Endothelial cell of hepatic sinusoid (primary cell): ENCODE data around the gene CHST3.
"Not testable (repeated sequence)": the region's sequence is repeated elsewhere in the genome, so short reads cannot be mapped to it uniquely, and the experiment has no call there.

Source experiments
- in situ Hi-C: cut with HindIII; loops from 2 replicates; pipeline ENCODE4 v1.10.0; 2017; ENCODE audit warnings: low sequenced_read_pairs

Gene CHST3

DNA sequence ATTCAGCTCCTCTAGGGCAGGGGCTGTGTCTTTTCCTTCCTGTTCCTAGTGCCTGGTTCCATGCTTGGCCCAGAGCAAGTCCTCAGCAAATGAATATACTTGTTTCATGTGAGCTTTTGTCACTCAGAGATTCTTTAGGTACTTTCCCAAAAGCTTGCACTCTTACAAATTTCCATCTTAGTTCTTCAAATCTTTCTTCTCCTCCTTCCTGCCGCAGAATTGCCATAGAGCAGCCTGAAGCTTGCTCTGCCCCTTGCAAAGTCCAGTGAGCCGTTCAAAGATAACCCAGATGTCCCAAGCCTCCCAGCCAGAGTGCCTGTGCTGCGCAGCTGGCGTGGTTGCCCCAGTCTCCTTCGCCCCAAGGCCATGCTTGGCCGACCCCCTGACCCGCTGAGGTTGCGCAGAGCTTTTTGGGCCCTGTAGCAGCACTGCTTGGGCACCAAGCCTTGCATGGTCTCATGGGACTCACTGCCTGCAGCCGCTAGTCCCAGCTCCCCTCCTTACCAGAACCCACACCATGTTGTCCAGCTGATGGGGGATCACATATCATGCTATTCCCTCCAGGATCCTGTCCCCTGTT, 20.7 kb downstream of the CHST3 start:
- in situ Hi-C loops = no loop called here

DNA sequence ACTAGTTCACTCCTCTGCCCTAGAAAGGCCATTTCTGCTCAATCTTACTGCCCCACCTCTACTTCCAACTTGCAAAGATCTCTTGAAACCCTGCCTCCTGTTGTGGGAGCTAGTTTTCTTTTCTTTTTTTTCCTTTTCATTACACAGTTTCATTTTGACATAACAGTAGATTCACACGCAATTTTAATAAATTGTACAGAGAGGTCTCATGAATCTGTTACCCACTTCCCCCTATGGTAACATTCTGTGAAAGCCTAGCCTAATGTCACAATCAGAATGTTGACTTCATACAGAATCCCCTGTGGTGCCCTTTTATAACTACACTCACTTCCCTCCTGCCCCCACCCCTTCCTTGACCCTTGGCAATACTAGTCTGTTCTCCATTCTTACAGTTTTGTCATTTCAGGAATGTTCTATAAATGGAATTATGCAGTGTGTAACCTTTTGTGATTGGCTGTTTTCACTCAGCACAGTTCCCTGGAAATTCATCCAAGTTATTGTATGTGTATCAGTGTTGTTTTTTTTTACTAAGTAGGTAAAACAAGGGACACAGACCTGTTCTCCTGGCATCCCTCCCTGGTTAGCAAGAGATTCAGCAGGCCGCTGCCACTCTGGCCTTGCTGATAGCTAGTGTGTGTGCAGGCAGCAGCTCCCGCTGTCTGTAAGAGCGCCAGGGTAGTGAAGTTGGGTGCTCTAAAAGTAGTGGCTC, 21.5 kb downstream of the CHST3 start:
- in situ Hi-C loops = no loop called here

DNA sequence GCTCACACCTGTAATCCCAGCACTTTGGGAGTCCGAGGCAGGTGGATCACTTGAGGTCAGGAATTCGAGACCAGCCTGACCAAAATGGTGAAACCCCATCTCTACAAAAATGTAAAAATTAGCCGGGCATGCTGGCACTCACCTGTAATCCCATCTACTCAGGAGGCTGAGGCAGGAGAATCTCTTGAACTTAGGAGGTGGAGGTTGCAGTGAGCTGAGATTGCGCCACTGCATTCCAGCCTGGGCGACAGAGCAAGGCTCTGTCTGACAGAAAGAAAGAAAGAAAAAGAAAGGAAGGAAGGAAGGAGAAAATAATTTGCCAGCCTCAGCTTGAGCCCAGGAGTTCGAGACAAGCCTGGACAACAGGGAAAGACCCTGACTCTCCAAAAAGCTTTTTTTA, 24.7 kb downstream of the CHST3 start:
- in situ Hi-C loops = not testable (repeated sequence)

DNA sequence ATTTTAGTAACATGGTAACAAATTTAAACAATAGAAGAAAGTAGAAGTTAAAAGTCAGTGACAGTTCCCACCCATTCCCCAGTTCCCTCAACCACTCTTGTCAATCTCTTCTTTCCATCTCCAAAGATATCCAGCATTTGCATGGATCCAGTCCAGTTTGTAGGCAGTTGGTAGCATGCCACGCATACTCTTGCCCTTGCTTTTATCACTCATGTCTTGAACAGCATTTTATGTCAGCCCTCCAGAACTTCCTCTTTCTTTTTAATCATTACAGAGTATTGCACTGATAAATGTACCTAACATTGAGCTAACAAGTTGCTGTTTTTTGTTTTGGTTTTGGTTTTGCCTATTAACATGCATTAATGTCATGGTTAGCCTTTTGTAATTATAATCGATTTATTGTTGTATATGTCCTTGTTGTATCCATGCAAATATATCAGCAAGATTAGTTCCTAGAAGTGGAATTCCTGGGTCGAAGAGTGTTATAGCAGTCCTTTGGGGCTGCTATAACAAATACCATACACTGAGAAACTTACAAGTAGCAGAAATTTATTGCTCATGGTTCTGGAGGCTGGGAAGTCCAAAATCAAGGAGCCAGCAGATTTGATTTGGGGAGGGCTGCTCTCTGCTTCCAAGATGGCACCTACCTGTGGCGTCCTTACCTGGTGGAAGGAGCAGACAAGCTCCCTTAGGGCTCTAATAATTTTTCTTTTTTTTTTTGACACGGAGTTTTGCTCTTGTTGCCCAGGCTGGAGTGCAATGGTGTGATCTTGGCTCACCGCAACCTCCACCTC, 25.7 kb downstream of the CHST3 start:
- in situ Hi-C loops = loop anchor here (5.0 kb wide), 2 partner anchors 38 to 77 kb away; no protein-coding TSS in a partner anchor

DNA sequence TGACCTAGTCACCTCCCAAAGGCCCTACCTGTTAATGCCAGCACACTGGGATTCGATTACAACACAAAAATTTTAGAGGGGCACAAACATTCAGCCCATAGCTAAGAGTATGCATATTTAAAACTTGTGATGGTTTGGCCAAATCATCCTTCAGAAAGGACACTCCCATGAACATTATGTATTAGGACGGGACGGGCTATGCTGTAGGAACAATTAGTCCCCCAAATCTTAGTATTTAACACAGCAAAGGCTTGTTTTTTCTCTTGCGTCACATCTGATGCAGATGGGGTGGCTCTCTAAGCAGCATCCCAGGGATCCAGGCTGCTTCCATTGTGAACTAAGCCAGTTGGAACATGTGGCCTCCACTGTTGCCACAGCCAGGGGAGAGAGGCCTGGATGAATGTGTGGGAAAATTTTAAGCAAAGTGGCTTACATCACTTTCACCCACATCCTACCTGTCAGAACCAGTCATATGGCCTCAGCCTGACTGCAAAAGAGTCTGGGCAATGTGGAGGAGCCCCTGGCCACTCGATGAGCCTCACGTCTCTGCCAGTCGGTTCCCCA, 26.6 kb downstream of the CHST3 start:
- in situ Hi-C loops = loop anchor here (5.0 kb wide), 2 partner anchors 38 to 77 kb away; no protein-coding TSS in a partner anchor

DNA sequence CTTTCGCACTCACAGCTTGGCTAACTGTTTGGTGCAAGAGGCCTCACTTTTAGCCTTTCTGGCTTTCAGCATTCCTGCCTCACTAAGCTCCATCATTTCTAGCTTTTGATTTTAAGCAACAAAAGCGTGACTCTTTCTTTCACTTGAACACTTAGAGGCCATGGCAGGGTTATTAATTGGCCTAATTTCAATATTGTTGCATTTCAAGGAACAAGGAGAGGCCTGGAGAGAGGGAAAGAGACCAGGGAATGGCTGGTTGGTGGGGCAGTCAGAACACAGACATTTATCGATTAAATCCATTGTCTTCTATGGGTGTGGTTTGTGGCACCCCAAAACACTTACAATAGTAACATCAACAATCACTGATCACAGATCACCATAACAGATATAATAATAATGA, 31.3 kb downstream of the CHST3 start:
- in situ Hi-C loops = no loop called here

DNA sequence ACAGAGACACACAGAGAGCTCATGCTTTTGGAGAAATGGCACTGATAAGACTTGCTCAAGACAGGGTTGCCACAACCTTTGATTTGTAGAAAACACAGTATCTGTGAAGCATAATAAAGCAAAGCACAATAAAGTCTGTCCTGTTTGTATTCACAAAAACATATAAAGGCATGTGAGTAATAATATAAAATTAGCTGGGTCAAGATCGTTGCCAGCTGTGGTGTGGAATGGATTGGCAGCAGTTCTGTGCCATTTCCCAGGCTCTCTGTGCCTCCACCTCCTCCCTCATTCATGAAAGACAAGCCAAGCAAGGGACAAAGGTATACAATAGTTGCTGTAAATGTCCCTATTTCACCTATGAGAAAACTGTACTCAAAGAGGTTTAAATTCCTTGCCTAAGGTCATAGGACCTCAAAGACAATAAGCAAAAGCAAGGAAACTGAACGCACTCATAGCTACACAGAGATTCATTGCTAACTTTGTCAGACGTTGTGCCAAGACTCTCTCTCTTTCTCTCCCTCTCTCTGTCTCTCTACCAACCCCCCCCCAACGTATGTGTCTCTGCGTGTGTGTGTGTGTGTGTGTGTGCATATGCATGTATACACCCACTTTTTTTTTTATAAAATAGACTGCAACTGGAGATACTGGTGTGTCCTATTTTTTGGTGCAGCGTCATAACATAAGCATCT, 31.8 kb downstream of the CHST3 start:
- in situ Hi-C loops = no loop called here

DNA sequence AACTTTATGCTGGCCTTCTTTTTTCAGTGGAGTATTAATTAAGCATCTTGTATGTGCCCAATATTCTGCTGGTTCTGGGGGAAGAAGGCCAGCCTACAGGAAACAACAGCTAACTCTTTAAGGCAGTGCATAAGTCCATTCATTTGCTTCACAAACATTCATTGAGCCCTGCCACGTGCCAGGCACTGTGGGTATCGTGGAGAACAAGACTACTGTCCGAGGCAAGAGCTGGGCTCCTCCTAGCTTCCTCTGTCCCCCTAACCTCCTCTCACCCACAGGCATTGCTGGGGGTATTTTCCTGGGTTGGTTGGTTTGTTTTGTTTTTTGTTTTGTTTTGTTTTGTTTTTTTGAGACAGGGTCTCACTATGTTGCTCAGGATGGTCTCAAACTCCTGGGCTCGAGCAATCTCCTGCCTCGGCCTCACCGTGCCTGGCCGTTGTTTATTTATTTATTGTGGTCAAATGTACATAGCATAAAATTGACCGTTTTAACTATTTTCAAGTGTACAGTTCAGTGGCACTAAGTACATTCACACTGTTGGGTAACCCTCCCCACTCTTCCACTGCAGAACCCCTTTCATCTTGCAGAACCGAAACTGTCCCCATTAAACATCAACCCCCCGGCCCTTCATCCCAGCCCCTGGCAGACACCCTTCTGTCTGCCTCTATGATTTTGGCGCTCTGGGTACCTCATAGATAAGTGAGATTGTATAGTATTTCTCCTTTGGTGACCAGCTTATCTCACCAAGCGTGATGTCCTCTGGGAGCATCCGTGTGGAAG, 32.6 kb downstream of the CHST3 start:
- in situ Hi-C loops = no loop called here

DNA sequence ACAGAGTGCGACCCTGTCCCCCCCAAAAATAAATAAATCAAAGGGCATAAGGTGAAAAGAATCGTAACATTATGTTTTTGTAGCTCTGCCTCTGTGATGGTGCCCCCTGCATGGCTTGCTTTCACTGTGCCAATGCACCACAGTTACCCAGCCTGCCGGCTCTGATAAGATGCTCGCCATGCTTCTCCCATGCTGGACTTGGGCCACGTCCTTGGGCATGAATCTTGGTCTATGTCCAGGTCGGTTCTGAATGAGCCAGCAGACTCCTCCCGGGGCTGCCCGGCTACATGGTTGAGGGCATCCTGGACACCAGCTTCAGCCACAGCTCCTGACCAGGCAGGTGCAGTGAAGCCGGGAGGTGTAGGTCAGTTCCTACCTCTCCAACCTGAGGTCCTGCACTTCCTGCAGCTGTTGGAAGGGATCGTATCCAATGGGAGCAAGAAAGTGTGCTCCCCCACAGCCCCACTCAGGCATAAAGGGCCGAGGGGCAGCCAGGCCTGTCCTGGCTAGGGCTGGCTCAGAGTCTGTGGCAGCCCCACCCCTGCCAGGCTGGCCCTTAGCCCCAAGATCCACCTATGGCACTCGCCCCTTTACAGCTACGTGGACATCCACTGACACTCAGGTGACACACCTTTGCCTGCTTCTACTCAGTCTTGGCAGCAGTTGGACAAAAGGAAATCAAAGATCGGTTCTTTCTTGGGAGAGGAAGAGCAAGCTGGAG, 34.1 kb downstream of the CHST3 start:
- in situ Hi-C loops = no loop called here

DNA sequence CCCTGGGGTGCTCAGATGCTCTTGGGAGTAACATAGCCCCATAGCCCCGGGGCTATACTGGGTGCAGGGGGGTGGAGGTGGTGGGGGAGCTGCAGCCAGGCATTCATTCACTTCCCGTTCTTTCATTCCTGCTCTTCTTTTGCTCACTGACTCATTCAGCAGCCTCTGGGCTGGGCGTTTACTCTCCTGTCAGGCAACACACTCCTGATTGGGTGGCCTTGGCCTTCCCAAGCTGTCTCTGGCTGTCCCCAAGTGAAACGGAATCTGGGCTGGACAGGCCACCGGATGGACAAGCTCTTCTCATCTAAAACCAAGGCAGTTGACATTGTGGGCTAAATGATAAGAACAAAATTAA, 34.6 kb downstream of the CHST3 start:
- in situ Hi-C loops = no loop called here

DNA sequence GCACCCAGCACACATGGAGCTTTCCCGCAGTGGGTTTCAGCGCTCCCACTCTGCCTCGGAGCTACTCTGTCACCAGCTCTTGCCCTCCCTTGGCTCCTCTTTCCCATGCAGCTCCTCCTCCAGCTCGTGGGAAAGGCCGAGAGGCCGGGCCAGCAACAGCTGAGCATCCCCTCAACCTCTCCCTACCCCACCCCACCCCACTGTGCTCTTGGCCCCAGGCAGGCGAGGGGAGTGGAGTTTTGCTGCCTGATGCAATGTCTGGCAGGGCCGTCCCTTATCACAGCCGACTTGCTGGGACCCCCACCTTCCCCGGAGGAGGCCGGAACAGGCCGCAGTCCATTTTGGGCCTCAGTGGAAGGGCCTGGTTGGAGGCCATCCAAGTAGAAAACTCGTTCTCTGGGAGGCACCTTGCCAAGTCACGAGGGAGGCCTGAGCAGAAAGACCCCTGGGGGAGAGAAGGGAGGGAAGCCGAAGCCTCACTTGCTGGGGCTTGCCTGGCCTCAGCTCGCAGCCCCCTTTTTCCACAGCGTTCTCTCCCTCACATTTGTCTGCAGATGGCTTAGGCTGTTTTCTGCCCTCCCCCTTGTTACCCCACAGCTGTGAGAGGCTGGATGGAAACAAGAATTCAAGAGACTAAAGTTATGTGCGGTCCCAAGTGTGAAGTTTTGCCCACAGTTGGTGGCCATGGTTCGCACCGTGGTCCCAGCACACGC, 35.3 kb downstream of the CHST3 start:
- in situ Hi-C loops = no loop called here

DNA sequence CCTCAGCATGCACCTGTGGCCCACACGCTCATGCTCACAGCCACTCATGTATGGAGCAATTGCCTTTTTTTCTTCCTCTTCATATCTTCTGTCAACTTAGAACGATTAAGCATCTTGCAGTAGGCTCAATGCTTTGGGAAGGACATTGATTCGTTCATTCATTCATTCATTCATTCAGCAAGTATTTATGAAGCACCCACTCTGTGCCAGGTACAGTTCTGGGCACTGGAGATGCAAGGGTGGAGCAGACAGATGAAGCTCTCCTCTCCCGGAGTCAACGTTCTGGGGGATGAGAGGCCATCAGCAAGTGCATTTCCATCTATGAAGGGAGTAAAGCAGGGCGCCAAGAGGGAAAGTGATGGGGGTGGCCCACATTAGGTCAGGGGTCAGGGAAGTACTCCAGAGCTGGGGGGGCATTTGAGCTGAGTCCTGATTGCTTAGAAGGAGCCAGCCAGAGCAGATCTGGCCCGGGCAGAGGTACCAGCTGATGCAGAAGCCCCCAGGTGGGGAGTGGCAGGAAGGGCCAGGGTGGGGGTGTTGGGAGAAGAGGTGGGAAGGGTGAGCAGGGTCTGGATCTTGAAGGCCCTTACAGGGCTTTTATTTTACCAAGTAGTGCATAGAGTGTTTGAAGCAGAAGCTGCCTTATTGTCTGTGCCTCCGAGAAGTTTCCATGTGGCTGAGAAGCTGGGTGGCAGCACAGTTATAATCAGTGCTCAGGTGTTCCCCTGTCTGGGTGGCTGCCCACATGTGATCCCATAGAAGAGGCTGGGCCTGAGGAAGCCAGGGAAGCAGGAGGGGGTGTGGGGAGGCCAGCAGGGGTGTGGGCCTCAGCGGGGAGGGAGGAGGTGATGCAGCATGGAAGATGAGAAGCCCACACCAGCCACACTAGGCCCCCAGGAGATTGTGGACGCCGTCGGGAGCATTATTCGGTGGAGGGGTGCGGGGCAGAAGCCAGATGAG, 36.2 kb downstream of the CHST3 start:
- in situ Hi-C loops = no loop called here

DNA sequence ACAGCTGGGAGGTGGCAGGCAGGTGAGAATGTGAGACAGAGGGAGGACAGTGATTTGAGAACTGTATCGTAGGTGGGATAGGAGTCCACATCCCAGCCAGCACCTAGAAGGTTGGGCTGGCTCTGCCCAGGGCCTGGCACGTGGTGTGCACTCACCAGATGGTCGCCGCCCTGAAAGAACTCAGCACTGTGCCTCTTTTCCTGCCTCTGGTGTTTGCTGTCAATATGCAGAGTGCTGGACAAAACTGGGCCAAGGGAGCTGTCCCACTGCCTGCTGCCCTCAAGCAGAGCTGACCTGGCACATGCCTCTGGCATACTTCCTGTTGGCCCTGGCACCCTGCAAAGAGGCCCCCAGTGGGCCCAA, 36.8 kb downstream of the CHST3 start:
- in situ Hi-C loops = no loop called here

DNA sequence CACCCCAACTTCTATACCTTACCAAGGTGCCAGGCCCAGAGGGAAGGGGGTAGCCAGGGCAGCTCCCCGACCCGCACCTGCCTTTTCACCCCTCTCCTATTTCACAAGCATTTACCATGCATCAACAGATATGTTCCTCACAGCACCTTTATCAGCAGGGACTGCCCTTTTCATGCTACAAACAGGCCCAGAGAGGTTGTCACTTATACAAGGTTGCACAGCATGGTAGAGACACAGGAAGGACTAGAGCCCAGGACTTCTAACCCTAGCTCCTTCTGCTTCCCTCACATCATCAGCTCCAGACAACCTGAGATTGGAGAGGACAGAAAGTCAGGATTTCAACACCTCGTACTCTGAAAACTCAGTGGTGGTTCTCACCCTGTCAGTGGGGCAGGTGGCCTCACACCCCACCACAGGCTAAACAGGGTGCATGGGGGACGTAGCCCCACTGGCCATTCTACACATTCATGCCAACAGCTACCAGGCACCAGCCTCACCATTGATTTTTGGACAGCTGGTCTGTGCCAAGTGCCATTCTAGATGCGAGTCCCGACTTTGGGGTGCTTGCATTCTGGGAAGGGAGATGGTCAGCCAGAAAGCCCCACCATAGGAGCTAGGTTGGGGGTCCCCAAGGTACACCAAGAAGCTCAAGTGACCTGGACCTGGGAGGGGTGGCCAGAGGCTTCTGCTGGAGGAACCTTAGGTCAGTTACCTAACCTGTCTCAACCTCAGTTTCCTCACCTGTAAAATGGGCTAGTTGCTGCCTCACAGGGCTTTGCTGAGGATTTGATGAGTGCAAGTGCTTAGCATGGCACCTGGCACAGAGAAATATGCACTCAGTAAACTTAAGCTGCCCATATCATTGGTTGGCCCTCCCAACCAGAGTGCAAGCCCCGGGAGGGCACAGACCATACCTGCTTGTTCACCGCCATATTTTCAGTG, 38.4 kb downstream of the CHST3 start:
- in situ Hi-C loops = no loop called here

DNA sequence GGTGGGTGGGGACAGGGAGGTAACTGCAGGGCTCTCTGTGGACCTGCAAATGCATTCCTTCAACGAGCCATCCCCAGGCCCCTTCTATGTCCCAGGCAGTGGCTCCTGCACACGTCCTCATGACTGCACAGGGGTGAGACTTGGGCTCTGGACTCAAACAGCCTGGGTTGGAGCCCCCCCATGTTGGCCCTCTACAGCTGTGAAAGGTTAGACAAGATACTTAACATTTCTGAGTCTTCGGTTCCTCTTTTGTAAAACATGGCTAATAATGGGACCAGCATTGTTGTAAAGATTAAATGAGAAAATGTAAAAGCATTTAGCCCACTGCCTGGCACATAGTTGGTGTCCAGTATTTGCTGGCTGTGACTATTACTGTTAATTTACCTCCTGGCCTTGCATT, 41.8 kb downstream of the CHST3 start:
- in situ Hi-C loops = no loop called here

DNA sequence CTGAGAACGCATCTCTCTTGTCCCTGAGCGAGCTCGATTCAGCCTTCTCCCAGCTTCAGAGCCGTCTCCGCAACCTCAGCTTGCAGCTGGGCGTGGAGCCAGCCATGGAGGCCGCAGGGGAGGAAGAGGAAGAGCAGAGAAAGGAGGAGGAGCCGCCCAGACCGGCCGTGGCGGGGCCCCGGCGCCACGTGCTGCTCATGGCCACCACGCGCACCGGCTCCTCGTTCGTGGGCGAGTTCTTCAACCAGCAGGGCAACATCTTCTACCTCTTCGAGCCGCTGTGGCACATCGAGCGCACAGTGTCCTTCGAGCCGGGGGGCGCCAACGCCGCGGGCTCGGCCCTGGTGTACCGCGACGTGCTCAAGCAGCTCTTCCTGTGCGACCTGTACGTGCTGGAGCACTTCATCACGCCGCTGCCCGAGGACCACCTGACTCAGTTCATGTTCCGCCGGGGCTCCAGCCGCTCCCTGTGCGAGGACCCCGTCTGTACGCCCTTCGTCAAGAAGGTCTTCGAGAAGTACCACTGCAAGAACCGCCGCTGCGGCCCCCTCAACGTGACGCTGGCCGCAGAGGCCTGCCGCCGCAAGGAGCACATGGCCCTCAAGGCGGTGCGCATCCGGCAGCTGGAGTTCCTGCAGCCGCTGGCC, 43.2 kb downstream of the CHST3 start:
- in situ Hi-C loops = no loop called here
